Neural cell (in vitro differentiated cells): ENCODE data around the gene ADAMTS17. TPM values are rescaled to one million over a fixed set of nuclear protein-coding genes. Genes with fewer than 3 reads are reported as not detected.

Experiments used
- H2AFZ ChIP-seq: fragments of 200-600, 300-800 bp; sonication (generic), shearing (Covaris generic); 2 replicates; pipeline ENCODE4 v1.6.0; 2014; ENCODE audit warnings: low read depth, mild to moderate bottlenecking, antibody characterized with exemption, low read length, moderate library complexity
- H3F3A ChIP-seq: fragments of 200-600 bp; shearing (Covaris generic); 2 replicates; pipeline ENCODE4 v1.6.1; 2016; ENCODE audit warnings: mild to moderate bottlenecking, moderate library complexity, mixed read lengths, antibody characterized with exemption, low read length; ENCODE audit not compliant: insufficient read depth, poor library complexity, severe bottlenecking
- H3K27ac ChIP-seq: fragments of 200-600, 300-800 bp; sonication (generic), shearing (Covaris generic); 2 replicates; pipeline ENCODE4 v1.5.1; 2014; ENCODE audit warnings: mild to moderate bottlenecking, low read length, moderate library complexity
- H3K27me3 ChIP-seq: fragments of 300-800, 200-600 bp; sonication (generic), shearing (Covaris generic); 2 replicates; pipeline ENCODE4 v1.6.0; 2014; ENCODE audit warnings: mild to moderate bottlenecking, low read depth, low read length, moderate library complexity; ENCODE audit not compliant: insufficient read depth
- H3K36me3 ChIP-seq: fragments of 300-800, 200-600 bp; sonication (generic), shearing (Covaris generic); 2 replicates; pipeline ENCODE4 v1.5.1; 2014; ENCODE audit warnings: mild to moderate bottlenecking, antibody characterized with exemption, low read length, moderate library complexity; ENCODE audit not compliant: insufficient read depth
- H3K4me2 ChIP-seq: fragments of 300-800, 200-600 bp; sonication (generic), shearing (Covaris generic); 2 replicates; pipeline ENCODE4 v1.6.0; 2014; ENCODE audit warnings: mild to moderate bottlenecking, low read length
- H3K4me3 ChIP-seq: fragments of 300-800, 200-600 bp; sonication (generic), shearing (Covaris generic); 2 replicates; pipeline ENCODE4 v1.5.1; 2014; ENCODE audit warnings: mild to moderate bottlenecking, low read length, moderate library complexity
- H3K79me2 ChIP-seq: fragments of 200-600 bp; shearing (Covaris generic); replicated peaks from 2 replicates; pipeline ENCODE4 v1.6.0; 2014; ENCODE audit warnings: mild to moderate bottlenecking, low read length, moderate library complexity; ENCODE audit not compliant: insufficient read depth
- H3K9ac ChIP-seq: fragments of 300-800, 200-600 bp; sonication (generic), shearing (Covaris generic); 2 replicates; pipeline ENCODE4 v1.6.1; 2016; ENCODE audit warnings: mild to moderate bottlenecking, low read length, mixed read lengths
- H3K9me2 ChIP-seq: fragments of 200-600 bp; shearing (Covaris generic); 2 replicates; pipeline ENCODE4 v1.6.1; 2016; ENCODE audit warnings: mild to moderate bottlenecking, low read length, mixed read lengths; ENCODE audit not compliant: insufficient read depth
- H3K9me3 ChIP-seq: fragments of 200-600, 300-800 bp; sonication (generic), shearing (Covaris generic); 2 replicates; pipeline ENCODE4 v1.6.1; 2016; ENCODE audit warnings: mild to moderate bottlenecking, mixed run types, low read length, moderate library complexity, mixed read lengths
- H4K20me1 ChIP-seq: fragments of 200-600 bp; shearing (Covaris generic); 2 replicates; pipeline ENCODE4 v1.6.1; 2016; ENCODE audit warnings: mild to moderate bottlenecking, mixed run types; ENCODE audit not compliant: insufficient read depth
- CTCF ChIP-seq: fragments of 450-650 bp; IDR thresholded peaks from 2 replicates; pipeline ENCODE4 v1.5.1; 2014; ENCODE audit warnings: antibody characterized with exemption, mild to moderate bottlenecking, moderate library complexity; ENCODE audit not compliant: poor library complexity, severe bottlenecking
- EP300 ChIP-seq: fragments of 450-650 bp; conservative IDR thresholded peaks from 2 replicates; pipeline ENCODE4 v1.6.1; 2014; ENCODE audit warnings: antibody characterized with exemption, mild to moderate bottlenecking, moderate library complexity; ENCODE audit not compliant: poor library complexity, severe bottlenecking
- EZH2 ChIP-seq: fragments of 200-600, 300-800 bp; shearing (Covaris generic), sonication (generic); IDR thresholded peaks from 2 replicates; pipeline ENCODE4 v1.6.1; 2014; ENCODE audit warnings: antibody characterized with exemption, low read length, borderline replicate concordance, mild to moderate bottlenecking; ENCODE audit not compliant: insufficient read depth, poor library complexity, severe bottlenecking
- MXI1 ChIP-seq: fragments of 450-650 bp; conservative IDR thresholded peaks from 2 replicates; pipeline ENCODE4 v1.6.1; 2014; ENCODE audit warnings: antibody characterized with exemption, mild to moderate bottlenecking; ENCODE audit not compliant: poor library complexity, severe bottlenecking
- POLR2AphosphoS5 ChIP-seq: IDR thresholded peaks from 2 replicates; pipeline ENCODE4 v1.6.1; 2012
- RAD21 ChIP-seq: fragments of 450-650 bp; conservative IDR thresholded peaks from 2 replicates; pipeline ENCODE4 v1.6.1; 2014; ENCODE audit warnings: antibody characterized with exemption, mild to moderate bottlenecking, moderate library complexity
- REST ChIP-seq: IDR thresholded peaks from 2 replicates; pipeline ENCODE4 v1.6.1; 2012; ENCODE audit warnings: borderline replicate concordance
- SMC3 ChIP-seq: fragments of 450-650 bp; conservative IDR thresholded peaks from 2 replicates; pipeline ENCODE4 v1.6.1; 2014; ENCODE audit warnings: antibody characterized with exemption, mild to moderate bottlenecking, moderate library complexity; ENCODE audit not compliant: poor library complexity
- TAF1 ChIP-seq: IDR thresholded peaks from 2 replicates; pipeline ENCODE4 v1.6.1; 2012; ENCODE audit warnings: low read depth
- polyA plus RNA-seq: library from polyadenylated mRNA; depleted of rRNA; stranded (reverse); fragments of >200 nt; gene quantifications from 2 replicates; pipeline ENCODE4 v1.2.3, GENCODE V29; 2014

ADAMTS17 gene
- polyA plus RNA-seq, 1 donor from 2014 or later, result 0.04 TPM

GRCh38 chr15:99987119-99987506 lies 354.7 kb downstream of the ADAMTS17 start:
- H2AFZ ChIP-seq, result no peak overlapping the region
- H3K27me3 ChIP-seq, result no peaks in the 10 kb centered on the region
- H3K4me3 ChIP-seq, result no peak overlapping the region
- no peak for TF ChIP-seq SMC3
- no peak for TF ChIP-seq CTCF
- TF ChIP-seq TAF1, result no peak
- TF ChIP-seq EP300, result no peak
- TF ChIP-seq POLR2AphosphoS5, result no peak
- no peak for TF ChIP-seq EZH2
- TF ChIP-seq MXI1, result no peak
- TF ChIP-seq RAD21, result no peak
- no peak for TF ChIP-seq REST
- no peaks in the 10 kb centered on the region for H3K9me2 ChIP-seq
- H3K9ac ChIP-seq, result no peak overlapping the region
- H3F3A ChIP-seq, result no peaks in the 10 kb centered on the region
- no peaks in the 10 kb centered on the region for H3K9me3 ChIP-seq
- H3K4me2 ChIP-seq, result no peak overlapping the region
- H3K36me3 ChIP-seq, result no peaks in the 10 kb centered on the region
- H3K79me2 ChIP-seq, result no peaks in the 10 kb centered on the region
- H3K27ac ChIP-seq, result no peak overlapping the region
- no peaks in the 10 kb centered on the region for H4K20me1 ChIP-seq

DNA sequence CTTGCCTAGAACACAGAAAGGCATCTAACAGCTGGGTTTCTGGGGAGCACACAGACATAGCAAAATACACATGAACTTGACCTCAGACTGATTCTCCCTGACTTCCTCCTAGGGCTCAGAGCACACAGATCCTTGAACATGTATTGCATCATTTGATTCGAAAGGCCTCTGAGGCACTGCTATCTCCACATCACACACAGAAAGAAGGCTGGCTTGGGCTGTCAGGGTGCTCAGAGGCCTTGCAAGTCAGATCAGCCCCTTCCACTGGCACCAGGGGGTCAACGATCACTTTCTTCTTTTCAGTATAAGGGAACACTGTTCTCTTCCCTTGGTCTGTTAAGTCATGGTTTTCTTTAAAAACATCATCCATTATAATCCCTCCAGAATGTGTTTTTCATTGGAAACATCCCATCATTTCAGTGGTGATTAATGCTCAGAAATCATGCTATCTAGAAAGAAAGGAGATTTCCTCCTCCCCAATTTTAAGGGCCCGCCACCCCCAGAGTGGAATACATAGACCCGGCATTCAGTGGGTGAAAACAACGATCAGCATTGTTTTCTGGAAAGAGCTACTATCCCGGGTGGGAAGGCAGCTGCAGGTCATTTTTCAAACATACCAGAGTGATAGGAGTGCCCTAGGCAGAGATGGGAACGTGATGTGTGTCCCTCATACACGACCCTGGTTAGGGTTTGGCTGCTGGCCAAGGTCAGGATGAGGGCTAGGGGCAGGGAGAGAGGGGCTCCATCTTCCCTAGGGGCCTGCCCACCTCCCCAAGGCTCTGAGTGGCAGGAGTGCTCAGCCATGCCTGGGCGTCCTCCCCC lies 355.3 kb downstream of the ADAMTS17 start:
- no peaks in the 10 kb centered on the region for H3F3A ChIP-seq
- no peak overlapping the region for H3K27ac ChIP-seq
- H3K4me3 ChIP-seq, result no peak overlapping the region
- no peaks in the 10 kb centered on the region for H3K79me2 ChIP-seq
- no peak overlapping the region for H3K9ac ChIP-seq
- H4K20me1 ChIP-seq, result no peaks in the 10 kb centered on the region
- no peaks in the 10 kb centered on the region for H3K9me2 ChIP-seq
- H3K36me3 ChIP-seq, result no peaks in the 10 kb centered on the region
- H2AFZ ChIP-seq, result no peak overlapping the region
- no peaks in the 10 kb centered on the region for H3K9me3 ChIP-seq
- H3K27me3 ChIP-seq, result no peaks in the 10 kb centered on the region
- no peak for TF ChIP-seq SMC3
- no peak for TF ChIP-seq EP300
- no peak for TF ChIP-seq RAD21
- no peak for TF ChIP-seq EZH2
- TF ChIP-seq CTCF, result no peak
- no peak for TF ChIP-seq REST
- TF ChIP-seq MXI1, result no peak
- no peak for TF ChIP-seq POLR2AphosphoS5
- no peak for TF ChIP-seq TAF1
- no peak overlapping the region for H3K4me2 ChIP-seq
